Loucy (cell line): ENCODE measurements around the gene INCA1.

Experiments
- CTCF ChIP-seq: fragments of 200-600 bp; sonication (generic); conservative IDR thresholded peaks from 2 replicates; pipeline ENCODE4 v1.5.1; 2014; ENCODE audit warnings: mild to moderate bottlenecking, antibody characterized with exemption, low read length
- EZH2phosphoT487 ChIP-seq: fragments of 200-600 bp; IDR thresholded peaks from 2 replicates; pipeline ENCODE4 v1.6.1; 2018; ENCODE audit warnings: antibody characterized with exemption, mild to moderate bottlenecking, moderate library complexity, borderline replicate concordance

GRCh38 chr17:4971826-4972225 is 25.5 kb downstream of the INCA1 start:
- TF ChIP-seq CTCF (no peak), EZH2phosphoT487 (no peak)
